Ovary (tissue), 9 donors: ENCODE data around the gene LMF1. TPM values are rescaled to one million over a fixed set of nuclear protein-coding genes. Genes with fewer than 3 reads are reported as not detected.
"Not testable (repeated sequence)": the region's sequence is repeated elsewhere in the genome, so short reads cannot be mapped to it uniquely, and the experiment has no call there.

Experiments used
- DNase-seq, 5 donors: peaks; one replicate each; pipeline ENCODE4 v3.0.0-alpha.2; 2019 to 2020
- H3K27ac ChIP-seq, 2 donors: fragments of 200-600 bp; one replicate each; pipeline versions ENCODE4 v1.5.1 to v1.8.0; 2019 to 2022
- H3K27me3 ChIP-seq: fragments of 200-600 bp; one replicate; pipeline ENCODE4 v1.8.0; 2022
- H3K36me3 ChIP-seq: fragments of 200-600 bp; sonication (generic); one replicate; pipeline ENCODE4 v1.5.1; 2019
- H3K4me1 ChIP-seq: one replicate; pipeline ENCODE4 v1.8.1; 2013; ENCODE audit warnings: mild to moderate bottlenecking, moderate library complexity; ENCODE audit not compliant: insufficient read depth
- H3K4me3 ChIP-seq: fragments of 200-600 bp; sonication (generic); one replicate; pipeline ENCODE4 v1.5.1; 2017
- H3K9me3 ChIP-seq, 2 donors: fragments of 200-600 bp in 1 of 2; sonication (generic) in 1 of 2; one replicate each; pipeline versions ENCODE4 v1.5.1 to v1.8.1; 2013 to 2019; ENCODE audit warnings: mild to moderate bottlenecking in 1 of 2, moderate library complexity in 1 of 2
- EP300 ChIP-seq: sonication (generic); formaldehyde crosslinking; IDR thresholded peaks from one replicate; pipeline ENCODE4 v1.6.1; 2017; ENCODE audit warnings: antibody characterized with exemption
- POLR2A ChIP-seq: fragments of 450-650 bp; IDR thresholded peaks from one replicate; pipeline ENCODE4 v1.6.1; 2017; ENCODE audit warnings: antibody characterized with exemption, mild to moderate bottlenecking, moderate library complexity
- WGBS, 3 donors: extraction: QIAGEN DNeasy Blood & Tissue Kit in 1 of 3; methylation state at CpG; one replicate each; pipeline versions ENCODE4 v1.1.5 to v1.1.7; 2013 to 2017; 5-methylcytosine and 5-hydroxymethylcytosine counted together
- intact Hi-C, 4 donors: fragments of 100-400 bp; cut with DNase I; formaldehyde crosslinking; loops; one replicate each; pipeline versions ENCODE4 v1.11.0 to v1.15.1; 2022 to 2023
- polyA plus RNA-seq, 2 donors: library from polyadenylated mRNA; stranded (reverse); fragments of 200-250 nt in 1 of 2; fragments of 350-450 nt in 1 of 2; fragmentation: Illumina TruSeq in 1 of 2; extraction: RNeasy Lipid Tissue Mini Kit (QIAGEN cat#74804) in 1 of 2; gene quantifications; one replicate each; pipeline ENCODE4 v1.2.3, GENCODE V29; 2013 to 2014
- total RNA-seq, 7 donors: library from RNA; depleted of rRNA in 2 of 7; stranded (reverse); fragments of >200 nt in 2 of 7; fragmentation: NEBNext Ultra II Directional in 3 of 7; extraction: Animal tissue kit (Norgen Biotek cat#: 25700) in 3 of 7; gene quantifications; one replicate each; pipeline versions ENCODE4 v1.1.0 to v1.2.4, GENCODE V29; 2016 to 2023
- TF ChIP-seq, protein P1 (sequence below), 3 donors: fragments of 450-650 bp in 2 of 3; fragments of 200-600 bp in 1 of 3; IDR thresholded peaks; one replicate each; pipeline versions ENCODE4 v1.5.1 to v1.8.0; 2016 to 2022; ENCODE audit warnings: antibody characterized with exemption in 3 of 3, mild to moderate bottlenecking in 1 of 3
- donor health status: DM: no; HTN: no; CAD: no; lungs with moderate emphysema.
- donor health status: DM: no; HTN: no; CAD: no.
- donor health status: Bipolar disorder and iron deficiency.
- donor health status: DM: yes; HTN: yes; CAD: no.
- donor health status: DM: no; HTN: no; CAD: no.
- donor health status: DM: yes; HTN: yes; CAD: no.

Gene LMF1
- total and polyA plus RNA-seq, 9 donors = 7.8 to 31.9 (median 23.6) TPM

DNA sequence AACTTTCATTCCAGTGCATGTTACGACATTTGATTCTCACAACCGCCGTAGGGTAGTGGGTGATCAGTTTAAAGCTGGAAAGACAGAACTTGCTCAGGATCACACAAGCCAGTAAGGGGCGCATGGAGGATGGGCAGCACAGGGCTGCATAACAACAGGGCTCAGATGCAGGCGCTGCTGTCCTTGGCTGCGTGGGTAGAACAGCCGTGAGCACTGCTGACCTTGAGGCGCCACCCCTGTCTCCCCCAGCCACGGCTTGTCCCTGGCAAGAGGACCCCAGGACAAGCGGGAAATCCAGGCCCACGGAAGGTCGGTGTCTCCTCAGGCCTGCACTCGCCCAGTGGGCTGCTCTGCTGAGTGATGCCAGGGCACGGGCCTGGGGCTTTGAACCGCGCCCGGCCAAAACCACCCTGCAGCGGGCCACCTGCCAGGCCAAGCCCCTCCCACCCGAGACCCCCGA lies 84.7 kb downstream of the LMF1 start:
- Histone ChIP-seq H3K9me3 (no peaks in the 10 kb centered on the region), H3K27ac (no peak overlapping the region), H3K27me3 (no peaks in the 10 kb centered on the region), H3K36me3 (no peaks in the 10 kb centered on the region), H3K4me3 (no peak overlapping the region), H3K4me1 (no peaks in the 10 kb centered on the region)
- TF ChIP-seq POLR2A = no peak
- TF ChIP-seq EP300 = no peak
- TF ChIP-seq, protein P1, sequence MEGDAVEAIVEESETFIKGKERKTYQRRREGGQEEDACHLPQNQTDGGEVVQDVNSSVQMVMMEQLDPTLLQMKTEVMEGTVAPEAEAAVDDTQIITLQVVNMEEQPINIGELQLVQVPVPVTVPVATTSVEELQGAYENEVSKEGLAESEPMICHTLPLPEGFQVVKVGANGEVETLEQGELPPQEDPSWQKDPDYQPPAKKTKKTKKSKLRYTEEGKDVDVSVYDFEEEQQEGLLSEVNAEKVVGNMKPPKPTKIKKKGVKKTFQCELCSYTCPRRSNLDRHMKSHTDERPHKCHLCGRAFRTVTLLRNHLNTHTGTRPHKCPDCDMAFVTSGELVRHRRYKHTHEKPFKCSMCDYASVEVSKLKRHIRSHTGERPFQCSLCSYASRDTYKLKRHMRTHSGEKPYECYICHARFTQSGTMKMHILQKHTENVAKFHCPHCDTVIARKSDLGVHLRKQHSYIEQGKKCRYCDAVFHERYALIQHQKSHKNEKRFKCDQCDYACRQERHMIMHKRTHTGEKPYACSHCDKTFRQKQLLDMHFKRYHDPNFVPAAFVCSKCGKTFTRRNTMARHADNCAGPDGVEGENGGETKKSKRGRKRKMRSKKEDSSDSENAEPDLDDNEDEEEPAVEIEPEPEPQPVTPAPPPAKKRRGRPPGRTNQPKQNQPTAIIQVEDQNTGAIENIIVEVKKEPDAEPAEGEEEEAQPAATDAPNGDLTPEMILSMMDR (IDR thresholded peaks at IDR 0.05) = no peak
- 46 to 63% (median 51%) methylated on average over 16 to 20 of the region's 20 CpGs for WGBS, 3 donors
- intact Hi-C loops = no loop called here
- DNase-seq = peak in 1 of 5 donors; percentile 13

DNA sequence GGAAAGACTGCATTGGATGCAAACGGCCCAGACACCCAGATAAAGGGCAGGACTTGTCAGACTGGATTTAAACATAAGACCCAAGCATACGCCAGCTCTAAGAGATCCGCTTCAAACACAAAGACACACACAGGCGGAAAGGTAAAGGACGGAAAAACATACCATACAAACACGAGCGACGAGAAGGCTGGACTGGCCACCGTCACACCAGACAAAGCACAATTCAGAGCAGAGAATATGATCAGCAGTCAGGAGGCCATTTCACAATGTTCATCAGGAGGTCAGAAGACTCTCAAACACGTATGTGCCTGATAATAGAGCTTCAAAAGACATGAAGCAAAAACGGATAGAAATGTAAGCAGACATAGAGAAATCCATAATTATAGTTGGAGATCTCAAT lies 85.4 kb downstream of the LMF1 start:
- H3K4me3 ChIP-seq = no peak overlapping the region
- intact Hi-C loops = no loop called here
- TF ChIP-seq POLR2A = no peak
- TF ChIP-seq, protein P1 (IDR thresholded peaks at IDR 0.05) = no peak
- no peak for TF ChIP-seq EP300
- no peaks in the 10 kb centered on the region for H3K4me1 ChIP-seq
- DNase-seq = no peak
- H3K36me3 ChIP-seq = no peaks in the 10 kb centered on the region
- no peaks in the 10 kb centered on the region for H3K9me3 ChIP-seq
- WGBS, 3 donors = 87 to 88% (median 87%) methylated on average over 11 of the region's 11 CpGs
- no peak overlapping the region for H3K27ac ChIP-seq
- no peaks in the 10 kb centered on the region for H3K27me3 ChIP-seq

DNA sequence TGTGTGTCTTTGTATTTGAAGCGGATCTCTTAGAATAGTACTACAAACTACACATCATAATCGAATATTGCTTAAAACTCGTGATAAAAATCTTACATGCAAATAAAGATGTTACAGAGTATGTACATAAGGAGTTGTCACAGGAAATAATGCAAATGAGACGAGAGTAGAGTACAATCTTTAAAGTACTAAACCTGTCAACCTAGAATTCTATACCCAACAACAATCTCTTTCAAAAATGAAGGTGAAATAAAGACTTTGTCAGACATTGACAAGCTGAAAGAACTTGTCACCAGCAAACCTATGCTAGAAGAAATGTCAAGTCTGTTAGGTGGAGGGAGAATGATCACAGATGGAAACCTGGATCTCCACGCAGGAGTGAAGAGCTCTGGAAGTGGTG lies 86.6 kb downstream of the LMF1 start:
- intact Hi-C loops = no loop called here
- H3K36me3 ChIP-seq = no peaks in the 10 kb centered on the region
- TF ChIP-seq, protein P1 (IDR thresholded peaks at IDR 0.05) = no peak
- no peaks in the 10 kb centered on the region for H3K9me3 ChIP-seq
- H3K27me3 ChIP-seq = no peaks in the 10 kb centered on the region
- H3K4me3 ChIP-seq = no peak overlapping the region
- 92 to 96% (median 94%) methylated on average over 5 of the region's 5 CpGs for WGBS, 3 donors
- no peaks in the 10 kb centered on the region for H3K4me1 ChIP-seq
- H3K27ac ChIP-seq = no peak overlapping the region
- DNase-seq = no peak

DNA sequence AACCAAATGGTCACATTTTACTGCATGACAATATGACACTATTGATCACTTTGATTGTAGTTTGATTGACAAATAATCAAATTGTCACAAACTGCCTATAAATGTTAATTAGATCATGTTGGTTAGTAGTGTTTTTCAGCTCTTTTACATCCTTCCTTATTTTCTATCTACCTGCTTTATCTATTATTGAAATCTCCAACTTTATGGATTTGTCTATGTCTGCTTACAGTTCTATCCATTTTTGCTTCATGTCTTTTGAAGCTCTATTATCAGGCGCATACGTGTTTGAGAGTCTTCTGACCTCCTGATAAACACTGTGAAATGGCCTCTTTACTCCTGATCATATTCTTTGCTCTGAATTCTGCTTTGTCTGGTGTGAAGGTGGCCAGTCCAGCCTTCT lies 87.0 kb downstream of the LMF1 start:
- intact Hi-C loops = no loop called here
- Histone ChIP-seq H3K4me3 (no peak overlapping the region), H3K4me1 (no peaks in the 10 kb centered on the region), H3K27ac (no peak overlapping the region), H3K9me3 (no peaks in the 10 kb centered on the region), H3K36me3 (no peaks in the 10 kb centered on the region), H3K27me3 (no peaks in the 10 kb centered on the region)
- TF ChIP-seq EP300 = no peak
- TF ChIP-seq POLR2A = no peak
- TF ChIP-seq, protein P1 (IDR thresholded peaks at IDR 0.05) = no peak
- DNase-seq = no peak
- WGBS, 3 donors = 91 to 98% (median 96%) methylated on average over 2 of the region's 2 CpGs

DNA sequence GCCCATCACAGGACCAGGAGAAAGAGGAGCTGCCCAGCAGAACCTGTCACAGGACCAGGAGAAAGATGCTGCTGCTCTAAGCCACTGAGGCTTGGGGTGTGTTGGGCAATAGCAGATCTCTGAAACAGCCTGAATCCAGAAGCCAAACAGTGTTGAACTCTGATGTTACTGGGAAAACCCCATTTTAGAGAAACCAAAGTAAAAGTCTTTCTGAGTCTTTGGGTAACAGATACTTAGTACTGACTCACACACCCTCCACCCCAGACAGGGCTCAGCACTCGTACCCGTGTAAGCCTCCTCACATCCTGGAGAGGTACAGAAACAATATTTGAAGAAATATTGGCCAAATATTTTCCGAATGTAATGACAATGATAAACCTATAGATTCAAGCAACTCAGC lies 87.4 kb downstream of the LMF1 start:
- no peak overlapping the region for H3K27ac ChIP-seq
- WGBS, 3 donors = 92 to 97% (median 94%) methylated on average over 3 of the region's 3 CpGs
- H3K36me3 ChIP-seq = no peaks in the 10 kb centered on the region
- no peak for DNase-seq
- TF ChIP-seq, protein P1 (IDR thresholded peaks at IDR 0.05) = no peak
- TF ChIP-seq EP300 (no peak), POLR2A (no peak)
- intact Hi-C loops = no loop called here
- H3K4me3 ChIP-seq = no peak overlapping the region
- no peaks in the 10 kb centered on the region for H3K9me3 ChIP-seq
- H3K27me3 ChIP-seq = no peaks in the 10 kb centered on the region
- no peaks in the 10 kb centered on the region for H3K4me1 ChIP-seq

DNA sequence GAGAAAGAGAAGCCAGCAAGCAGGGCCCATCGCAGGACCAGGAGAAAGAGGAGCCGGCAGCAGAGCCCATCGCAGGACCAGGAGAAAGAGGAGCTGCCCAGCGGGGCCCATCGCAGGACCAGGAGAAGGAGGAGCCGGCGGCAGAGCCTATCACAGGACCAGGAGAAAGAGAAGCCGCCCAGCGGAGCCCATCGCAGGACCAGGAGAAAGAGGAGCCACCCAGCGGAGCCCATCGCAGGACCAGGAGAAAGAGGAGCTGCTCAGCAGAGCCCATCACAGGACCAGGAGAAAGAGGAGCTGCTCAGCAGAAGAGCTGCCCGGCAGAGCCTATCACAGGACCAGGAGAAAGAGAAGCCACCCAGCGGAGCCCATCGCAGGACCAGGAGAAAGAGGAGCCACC lies 88.1 kb downstream of the LMF1 start:
- H3K9me3 ChIP-seq, H3K4me3 ChIP-seq, H3K27me3 ChIP-seq, H3K27ac ChIP-seq, H3K36me3 ChIP-seq, DNase-seq, intact Hi-C loops, H3K4me1 ChIP-seq: not testable (repeated sequence)
- WGBS, 3 donors = 92 to 98% (median 94%) methylated on average over 15 of the region's 15 CpGs
